ENCODE results near the gene C22orf23.

- TF ChIP-seq HOXA7 (CRISPR knock-in tag; IDR thresholded peaks at IDR 0.05; ENCODE audit: borderline replicate concordance): no peak
- TF ChIP-seq CTCF (tag by site-specific recombination; IDR thresholded peaks at IDR 0.05): no peak
- no peak for TF ChIP-seq ZNF843 (tag by site-specific recombination; IDR thresholded peaks at IDR 0.05)
- TF ChIP-seq ZNF544 (tag by site-specific recombination; IDR thresholded peaks at IDR 0.05): no peak
- no peak for TF ChIP-seq ZNF292 (tag by site-specific recombination; IDR thresholded peaks at IDR 0.05; ENCODE audit: borderline replicate concordance, low read depth)
- TF ChIP-seq ZNF19 (tag by site-specific recombination; IDR thresholded peaks at IDR 0.05; ENCODE audit: low read depth): no peak
- TF ChIP-seq ZNF449 (tag by site-specific recombination; IDR thresholded peaks at IDR 0.05): no peak
- no peak for TF ChIP-seq ZBTB26 (tag by site-specific recombination; optimal IDR thresholded peaks at IDR 0.05)
- no peak for TF ChIP-seq PATZ1 (tag by site-specific recombination; IDR thresholded peaks at IDR 0.05)
Measured at GRCh38 chr22:37953062-37953436, 352 bp downstream of the C22orf23 start.
